ENCODE results near the gene MBTPS1.

MBTPS1 gene

GRCh38 chr16:84049403-84050060 is 67.2 kb downstream of the MBTPS1 start:
- no peak for TF ChIP-seq CTCF (conservative IDR thresholded peaks at IDR 0.05)
- no peak overlapping the region for H3K27ac ChIP-seq

- no peak for TF ChIP-seq CTCF (conservative IDR thresholded peaks at IDR 0.05)
- no peak overlapping the region for H3K27ac ChIP-seq
Observed at GRCh38 chr16:84048871-84049270, 67.9 kb downstream of the MBTPS1 start.

DNA sequence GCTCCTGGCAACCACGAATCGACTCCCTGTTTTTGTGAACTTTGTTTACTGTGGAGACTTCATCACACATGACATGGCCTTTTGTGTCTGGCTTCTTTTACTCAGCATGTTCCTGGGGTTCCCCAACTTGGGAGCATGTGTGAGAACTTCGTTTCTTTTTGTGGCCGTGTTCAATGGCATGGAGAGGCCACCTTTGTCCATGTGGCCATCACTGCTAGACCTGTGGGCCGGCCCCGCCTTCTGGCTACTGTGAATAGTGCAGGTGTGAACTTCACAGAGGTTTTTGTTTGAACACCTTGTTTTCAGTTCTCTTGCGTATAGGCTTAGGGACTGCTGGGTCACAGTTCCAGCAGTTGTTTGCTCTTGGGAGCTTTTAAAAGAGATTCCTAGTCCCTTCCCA is 68.5 kb downstream of the MBTPS1 start:
- H3K27ac ChIP-seq = no peak overlapping the region
- TF ChIP-seq CTCF (conservative IDR thresholded peaks at IDR 0.05) = peak; percentile 39

GRCh38 chr16:84047626-84048025 is 69.1 kb downstream of the MBTPS1 start:
- TF ChIP-seq CTCF (conservative IDR thresholded peaks at IDR 0.05) = no peak

GRCh38 chr16:84047206-84047605 is 69.5 kb downstream of the MBTPS1 start:
- no peak for TF ChIP-seq CTCF (conservative IDR thresholded peaks at IDR 0.05)
- H3K27ac ChIP-seq = no peak overlapping the region

More at GRCh38 chr16:84047626-84048025, 69.1 kb downstream of the MBTPS1 start:
- no peak overlapping the region for H3K27ac ChIP-seq

- no peak for TF ChIP-seq CTCF (conservative IDR thresholded peaks at IDR 0.05)
- H3K27ac ChIP-seq = no peak overlapping the region
Observed at GRCh38 chr16:84045818-84046470, 70.8 kb downstream of the MBTPS1 start.

DNA sequence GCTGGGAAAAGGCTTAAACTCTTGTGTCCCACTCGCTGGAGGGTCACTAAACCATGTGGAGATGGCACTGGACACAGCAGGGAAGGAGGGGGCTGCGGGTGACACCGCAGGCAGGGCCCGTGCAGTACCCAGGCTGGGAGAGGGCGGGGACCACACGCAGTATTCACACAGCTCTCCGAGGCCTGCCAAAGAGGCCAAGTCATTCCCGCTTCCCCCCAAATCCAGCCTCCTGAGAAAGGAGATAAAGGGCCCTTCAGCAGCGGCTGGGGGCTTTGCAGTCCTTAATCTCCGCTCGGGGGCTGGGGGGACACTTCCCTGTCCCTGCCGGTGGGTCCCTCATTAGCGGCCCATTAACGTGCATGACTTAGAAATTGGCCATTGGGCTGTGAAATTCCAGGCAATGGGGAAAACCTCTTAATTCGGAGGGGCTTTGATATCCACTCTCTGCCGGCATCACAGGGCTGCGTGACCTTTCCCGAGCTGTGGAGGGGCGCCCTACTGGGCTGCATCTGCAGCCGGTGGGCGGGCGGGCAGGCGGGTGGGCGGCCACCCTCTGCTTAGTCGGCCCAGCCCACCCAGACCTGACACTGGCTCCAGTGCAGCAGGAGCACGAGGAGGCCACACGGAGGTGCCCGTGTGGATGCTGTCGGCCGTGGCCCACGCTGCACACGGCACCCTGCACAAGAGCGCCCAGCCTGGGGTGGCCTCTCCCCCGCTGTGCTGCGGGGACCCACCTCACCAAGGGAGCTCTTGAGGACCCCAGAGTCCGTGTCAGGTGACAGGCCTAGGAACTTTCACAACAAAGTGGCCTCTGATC is 71.5 kb downstream of the MBTPS1 start:
- TF ChIP-seq CTCF (conservative IDR thresholded peaks at IDR 0.05) = no peak
- H3K27ac ChIP-seq = no peak overlapping the region
